HL-60/S4 treated with phorbol 12-myristate 13-acetate at 8.2 ng/mL for 4 days and 3 days (cell line): ENCODE data around the gene YBX2.

Experiments
- in situ Hi-C: fragments of 300-500 bp; cut with MboI; formaldehyde crosslinking; loops from 2 replicates; pipeline ENCODE4 v1.15.0; 2022; ENCODE audit warnings: low sequenced_read_pairs

The YBX2 gene

DNA sequence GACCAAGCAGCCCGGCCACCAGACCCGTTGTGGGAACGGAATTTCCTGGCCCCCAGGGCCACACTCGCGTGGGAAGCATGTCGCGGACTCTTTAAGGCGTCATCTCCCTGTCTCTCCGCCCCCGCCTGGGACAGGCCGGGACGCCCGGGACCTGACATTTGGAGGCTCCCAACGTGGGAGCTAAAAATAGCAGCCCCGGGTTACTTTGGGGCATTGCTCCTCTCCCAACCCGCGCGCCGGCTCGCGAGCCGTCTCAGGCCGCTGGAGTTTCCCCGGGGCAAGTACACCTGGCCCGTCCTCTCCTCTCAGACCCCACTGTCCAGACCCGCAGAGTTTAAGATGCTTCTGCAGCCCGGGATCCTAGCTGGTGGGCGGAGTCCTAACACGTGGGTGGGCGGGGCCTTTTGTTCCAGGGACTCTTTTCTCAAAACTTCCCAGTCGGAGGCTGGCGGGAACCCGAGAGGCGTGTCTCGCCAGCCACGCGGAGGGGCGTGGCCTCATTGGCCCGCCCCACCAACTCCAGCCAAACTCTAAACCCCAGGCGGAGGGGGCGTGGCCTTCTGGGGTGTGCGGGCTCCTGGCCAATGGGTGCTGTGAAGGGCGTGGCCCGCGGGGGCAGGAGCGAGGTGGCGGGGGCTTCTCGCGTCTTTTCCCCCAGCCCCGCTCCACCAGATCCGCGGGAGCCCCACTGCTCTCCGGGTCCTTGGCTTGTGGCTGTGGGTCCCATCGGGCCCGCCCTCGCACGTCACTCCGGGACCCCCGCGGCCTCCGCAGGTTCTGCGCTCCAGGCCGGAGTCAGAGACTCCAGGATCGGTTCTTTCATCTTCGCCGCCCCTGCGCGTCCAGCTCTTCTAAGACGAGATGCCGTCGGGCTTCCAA, 13.1 kb downstream of the YBX2 start, which contains the start of gene SLC2A4:
Gene SLC2A4, plus strand, starts transcription at position 645 of the 879 bp plus-strand sequence. Its CDS starts 217 bp downstream, at position 862.
- in situ Hi-C loops = no loop called here

GRCh38 chr17:7280519-7281073, 13.8 kb downstream of the YBX2 start:
- in situ Hi-C loops = no loop called here

- in situ Hi-C loops = no loop called here
Measured at GRCh38 chr17:7279448-7279847, 15.0 kb downstream of the YBX2 start.

DNA sequence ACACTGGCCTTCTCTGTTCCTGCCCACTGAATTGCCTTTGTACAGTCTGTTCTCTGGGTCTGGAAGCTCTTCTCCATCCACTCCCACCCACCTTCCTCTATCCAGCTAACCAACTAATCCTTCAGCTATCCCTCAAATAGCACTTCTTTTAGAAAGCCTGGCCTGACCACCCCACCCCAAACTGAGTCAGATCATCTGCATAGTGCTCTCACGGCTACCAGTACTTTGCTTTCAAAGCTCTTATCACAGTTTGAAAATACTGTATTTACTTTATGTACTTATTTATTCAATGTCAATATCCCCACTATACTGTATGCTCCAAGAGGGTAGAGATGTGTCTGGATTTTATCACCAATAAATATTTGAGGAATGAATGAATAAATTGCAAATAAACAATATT, 27.7 kb downstream of the YBX2 start:
- in situ Hi-C loops = no loop called here

DNA sequence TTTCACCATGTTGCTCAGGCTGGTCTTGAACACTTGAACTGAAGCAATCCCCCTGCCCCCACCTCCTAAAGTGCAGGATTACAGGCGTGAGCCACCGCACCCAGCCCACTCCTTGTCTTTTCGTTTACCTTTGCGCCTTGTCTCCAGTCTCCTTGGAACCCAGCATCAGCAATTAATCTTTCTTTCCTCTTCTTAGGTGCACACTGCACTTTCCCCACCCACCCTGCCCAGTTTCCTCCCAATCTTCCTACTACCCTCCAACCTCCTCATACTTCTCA, 30.7 kb downstream of the YBX2 start:
- in situ Hi-C loops = no loop called here

DNA sequence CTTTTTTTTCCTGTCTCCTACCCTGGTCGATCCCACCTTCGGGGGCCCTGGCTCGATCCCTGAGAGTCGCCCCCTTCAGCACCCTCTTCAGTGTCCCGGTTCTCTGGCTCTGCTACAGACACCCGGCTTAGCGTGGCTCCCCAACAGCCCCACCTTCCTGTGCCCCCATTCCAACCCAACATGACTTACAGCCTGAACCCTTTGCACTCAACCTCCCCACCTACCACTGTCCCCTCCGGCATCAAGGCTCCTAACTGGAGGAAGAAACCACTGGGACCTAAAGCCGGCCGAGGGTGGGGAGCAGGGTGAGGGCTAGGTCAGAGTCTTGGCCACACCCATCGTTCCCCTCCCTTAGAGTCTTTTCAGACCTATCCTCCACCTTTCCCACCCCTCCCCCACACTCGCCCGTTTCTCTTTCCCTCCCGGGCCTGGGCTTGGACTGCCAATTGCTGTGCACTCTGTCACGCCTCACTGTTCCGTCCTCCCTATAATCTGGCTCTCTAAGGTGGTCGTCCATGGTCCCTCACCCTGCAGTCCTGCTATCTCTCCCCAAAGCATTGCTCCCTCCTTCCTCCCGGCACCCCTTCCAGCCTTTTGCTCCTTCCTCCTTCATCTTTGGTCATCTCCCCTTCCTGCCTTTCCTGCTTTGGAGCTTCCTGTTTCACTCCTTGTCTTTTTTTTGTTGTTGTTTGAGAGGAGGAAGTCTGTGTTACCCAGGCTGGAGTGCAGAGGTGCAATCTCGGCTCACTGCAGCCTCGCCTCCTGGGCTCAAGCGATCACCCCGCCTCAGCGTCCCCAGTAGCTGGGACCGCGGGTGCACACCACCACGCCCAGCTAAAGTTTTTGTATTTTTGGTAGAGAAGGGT, 31.3 kb downstream of the YBX2 start:
- in situ Hi-C loops = no loop called here

DNA sequence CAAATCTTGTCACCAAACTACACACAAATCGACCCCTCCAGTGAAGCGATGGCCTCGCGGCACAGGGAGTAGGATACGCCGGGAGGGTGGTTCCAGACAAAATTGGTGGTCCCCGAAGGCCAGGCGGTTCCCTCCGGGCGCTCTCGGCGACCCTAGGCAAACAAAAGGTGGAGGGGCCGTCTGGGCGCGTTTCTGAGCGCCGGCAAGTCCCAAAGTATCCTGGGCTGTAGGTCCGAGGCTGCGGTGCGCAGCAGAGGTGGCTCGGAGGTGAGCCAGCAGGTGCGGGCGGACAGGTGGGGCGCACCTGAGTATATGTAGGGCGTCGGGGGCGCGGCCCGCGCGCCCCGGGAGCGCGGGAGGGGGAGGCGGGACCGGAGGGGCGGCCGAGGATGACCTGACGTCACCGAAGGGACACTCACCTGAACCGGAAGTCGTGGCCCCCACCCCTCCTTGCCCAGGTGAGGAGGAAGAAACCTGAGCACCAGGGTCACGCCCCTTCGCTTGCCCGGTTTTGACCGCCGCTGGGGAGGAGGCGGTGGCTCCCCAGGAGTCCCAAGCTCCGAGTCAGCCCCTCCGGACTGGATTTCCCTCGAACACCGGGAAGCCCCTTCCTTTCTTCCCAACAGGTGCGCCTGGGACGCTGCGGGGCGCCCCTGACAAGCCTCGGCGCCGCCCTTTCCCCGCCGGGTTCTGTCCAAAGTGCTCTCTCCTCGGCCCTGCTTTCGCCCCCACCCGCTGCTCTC, 32.1 kb downstream of the YBX2 start, which contains the start of gene CLDN7:
Gene CLDN7, minus strand, starts transcription at position 287 of the 743 bp plus-strand sequence. CDS start 435 bp downstream, outside the sequence.
- in situ Hi-C loops = no loop called here

GRCh38 chr17:7261379-7262191, 32.9 kb downstream of the YBX2 start:
- in situ Hi-C loops = no loop called here

DNA sequence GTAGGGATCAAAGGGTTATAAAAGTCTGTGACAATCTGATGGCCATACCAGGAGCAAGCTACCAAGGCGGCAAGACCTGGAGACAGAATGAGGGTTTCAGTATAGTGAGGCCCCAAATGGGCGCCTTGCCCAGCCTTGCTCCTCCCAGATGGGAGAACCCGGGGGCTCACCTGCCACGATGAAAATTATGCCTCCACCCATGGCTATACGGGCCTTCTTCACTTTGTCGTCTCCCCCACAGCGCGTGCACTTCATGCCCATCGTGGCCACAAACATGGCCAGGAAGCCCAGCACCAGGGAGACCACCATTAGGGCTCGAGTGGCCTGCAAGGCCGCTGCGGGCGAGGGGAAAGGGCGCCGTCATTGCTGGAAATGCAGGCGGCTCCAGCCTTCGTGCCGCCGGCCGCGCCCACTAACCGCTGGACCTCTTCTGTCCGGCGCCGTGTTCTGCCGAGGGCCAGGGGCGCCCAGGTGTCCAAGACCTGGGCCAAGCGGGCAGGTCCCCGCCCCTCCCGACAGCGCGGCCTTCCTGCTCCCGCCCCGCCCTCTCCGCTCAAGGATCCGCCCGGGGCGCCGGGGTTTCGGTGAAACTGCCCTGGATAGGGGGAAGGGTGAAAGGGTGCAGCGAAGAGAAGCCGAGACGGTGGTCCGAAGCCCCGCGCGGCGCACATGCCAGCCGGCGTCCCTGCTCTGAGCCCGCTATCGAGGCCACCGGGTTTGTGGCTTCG, 33.6 kb downstream of the YBX2 start:
- in situ Hi-C loops = no loop called here

GRCh38 chr17:7260151-7260550, 34.3 kb downstream of the YBX2 start:
- in situ Hi-C loops = no loop called here

GRCh38 chr17:7259555-7259889, 34.9 kb downstream of the YBX2 start:
- in situ Hi-C loops = no loop called here

- in situ Hi-C loops = no loop called here
Measured at GRCh38 chr17:7258731-7259554, 35.5 kb downstream of the YBX2 start.

GRCh38 chr17:7256766-7257456, 37.5 kb downstream of the YBX2 start:
- in situ Hi-C loops = no loop called here

GRCh38 chr17:7254511-7254910, 39.9 kb downstream of the YBX2 start:
- in situ Hi-C loops = no loop called here

DNA sequence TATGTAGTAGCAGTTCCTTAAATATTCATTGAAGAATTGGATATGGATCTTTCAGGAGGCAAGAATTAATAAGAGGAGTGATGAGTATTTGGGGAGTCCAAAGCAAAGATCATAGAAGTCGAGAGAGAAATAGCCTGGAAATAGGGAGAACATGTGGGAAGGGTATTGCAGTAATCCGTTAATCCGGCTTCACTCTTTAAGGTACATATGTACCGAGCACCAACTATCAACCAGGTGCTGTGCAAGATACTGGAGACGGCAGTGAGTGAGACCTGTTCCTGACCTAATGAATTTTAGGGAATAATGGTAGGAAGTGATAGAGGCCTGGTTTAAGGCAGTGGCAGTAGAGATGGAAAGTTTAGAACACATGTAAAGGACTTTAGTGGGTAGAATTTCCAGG, 41.4 kb downstream of the YBX2 start:
- in situ Hi-C loops = no loop called here

DNA sequence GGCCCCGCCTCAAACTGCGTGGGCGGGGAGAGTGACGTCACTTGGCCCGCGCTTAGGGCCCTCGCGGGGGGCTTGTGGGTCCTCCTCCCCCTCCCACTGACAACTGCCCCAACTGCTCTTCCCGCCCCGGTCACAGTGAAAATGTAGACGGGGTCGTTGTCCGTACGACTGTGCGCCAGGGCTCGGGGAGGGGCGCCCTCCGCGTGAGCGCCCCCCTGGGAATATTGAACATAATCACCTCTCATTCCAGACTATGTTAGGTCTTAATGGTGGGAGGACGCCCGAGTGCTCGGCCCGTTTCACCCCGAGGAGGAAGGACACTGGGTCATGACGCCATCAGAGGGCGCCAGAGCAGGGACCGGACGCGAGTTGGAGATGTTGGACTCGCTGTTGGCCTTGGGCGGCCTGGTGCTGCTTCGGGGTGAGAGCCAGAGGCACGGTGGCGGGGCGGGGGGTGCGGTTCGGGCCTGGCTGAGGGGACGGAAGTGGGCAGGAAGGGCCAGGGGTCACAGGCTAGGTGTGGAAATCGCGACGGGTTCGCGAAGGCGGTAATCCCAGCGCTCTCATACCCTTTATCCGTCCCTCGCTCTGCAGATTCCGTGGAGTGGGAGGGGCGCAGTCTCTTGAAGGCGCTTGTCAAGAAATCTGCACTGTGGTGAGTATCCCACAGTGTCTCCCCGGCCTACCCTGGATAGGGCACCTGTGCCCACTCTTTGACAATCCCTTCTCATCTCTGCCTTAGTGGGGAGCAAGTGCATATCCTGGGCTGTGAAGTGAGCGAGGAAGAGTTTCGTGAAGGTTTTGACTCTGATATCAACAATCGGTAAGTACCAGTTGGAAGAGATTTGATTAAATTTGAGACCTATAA, 42.0 kb downstream of the YBX2 start, which contains the start of gene ELP5:
Gene ELP5, plus strand, starts transcription at position 40 of the 868 bp plus-strand sequence. Its CDS starts 336 bp downstream, at position 376.
- in situ Hi-C loops = no loop called here

GRCh38 chr17:7251661-7252175, 42.7 kb downstream of the YBX2 start, which contains the start of gene CTDNEP1:
Gene CTDNEP1, minus strand, starts transcription at chr17:7251734. Its CDS starts 438 bp downstream, at chr17:7251296.
- in situ Hi-C loops = no loop called here
